Right ventricle myocardium superior (tissue), 1 donor: ENCODE results near the gene ARVCF. TPM values are rescaled to one million over a fixed set of nuclear protein-coding genes. Genes with fewer than 3 reads are reported as not detected.
A peak's percentile ranks its signal among the peaks of the same experiment; 100 is the strongest.

Experiments
- ATAC-seq: fragments of 200-7000 bp; cut with Tn5 transposase; one replicate; pipeline ENCODE4 v1.9.1; 2020; ENCODE audit warnings: mild to moderate bottlenecking; ENCODE audit not compliant: poor library complexity
- DNase-seq: peaks from one replicate; pipeline ENCODE4 v3.0.0-alpha.2; 2020
- intact Hi-C: fragments of 100-400 bp; cut with DNase I; formaldehyde crosslinking; loops from one replicate; pipeline ENCODE4 v1.11.2; 2022
- total RNA-seq: library from RNA; stranded (reverse); fragmentation: NEBNext Ultra II Directional; extraction: Animal tissue kit (Norgen Biotek cat#: 25700); gene quantifications from one replicate; pipeline ENCODE4 v1.2.1, GENCODE V29; 2021
- donor health status: DM: no; HTN: yes; CAD: no; lungs with severe emphysema.

The ARVCF gene
- total RNA-seq, 1 donor from 2014 or later = 31.4 TPM

DNA sequence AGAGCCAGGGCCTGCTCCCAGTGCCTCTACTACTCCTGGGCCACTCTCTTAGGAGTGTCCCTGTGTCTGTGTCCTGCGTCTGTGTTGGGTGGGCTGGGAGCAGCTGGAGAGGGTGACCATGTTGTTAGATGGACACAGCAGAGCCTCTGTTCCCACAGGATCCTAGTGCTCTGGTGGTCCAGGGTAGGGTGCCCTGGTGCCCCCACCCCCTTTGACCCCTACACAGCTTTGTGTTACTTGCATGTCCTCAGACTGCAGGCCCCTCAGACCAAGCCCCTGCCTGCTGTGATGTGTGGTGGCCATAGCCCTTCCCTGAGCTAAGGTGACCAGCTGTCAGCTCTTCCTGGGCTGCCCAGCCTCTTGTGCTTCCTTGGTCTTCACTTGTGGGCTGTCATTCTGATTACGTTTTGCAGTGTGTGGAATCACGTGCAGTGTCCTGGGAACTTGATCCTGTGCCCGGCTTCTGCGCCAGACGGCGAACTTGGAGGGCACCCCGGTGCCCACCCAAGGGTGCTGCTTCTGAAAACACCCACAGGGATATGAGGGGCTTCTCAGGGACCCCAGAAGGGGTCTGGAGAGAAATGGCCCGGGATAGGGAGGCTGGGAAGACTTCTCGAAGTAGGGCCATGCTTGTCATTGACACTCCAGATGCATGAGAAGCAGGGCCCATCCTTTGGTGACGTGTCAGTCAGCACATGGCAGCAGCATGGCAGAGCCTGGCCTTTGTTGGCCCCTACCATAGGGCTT, 5.8 kb upstream of the ARVCF start:
- ATAC-seq = peak; percentile 3
- intact Hi-C loops = no loop called here
- DNase-seq = no peak

DNA sequence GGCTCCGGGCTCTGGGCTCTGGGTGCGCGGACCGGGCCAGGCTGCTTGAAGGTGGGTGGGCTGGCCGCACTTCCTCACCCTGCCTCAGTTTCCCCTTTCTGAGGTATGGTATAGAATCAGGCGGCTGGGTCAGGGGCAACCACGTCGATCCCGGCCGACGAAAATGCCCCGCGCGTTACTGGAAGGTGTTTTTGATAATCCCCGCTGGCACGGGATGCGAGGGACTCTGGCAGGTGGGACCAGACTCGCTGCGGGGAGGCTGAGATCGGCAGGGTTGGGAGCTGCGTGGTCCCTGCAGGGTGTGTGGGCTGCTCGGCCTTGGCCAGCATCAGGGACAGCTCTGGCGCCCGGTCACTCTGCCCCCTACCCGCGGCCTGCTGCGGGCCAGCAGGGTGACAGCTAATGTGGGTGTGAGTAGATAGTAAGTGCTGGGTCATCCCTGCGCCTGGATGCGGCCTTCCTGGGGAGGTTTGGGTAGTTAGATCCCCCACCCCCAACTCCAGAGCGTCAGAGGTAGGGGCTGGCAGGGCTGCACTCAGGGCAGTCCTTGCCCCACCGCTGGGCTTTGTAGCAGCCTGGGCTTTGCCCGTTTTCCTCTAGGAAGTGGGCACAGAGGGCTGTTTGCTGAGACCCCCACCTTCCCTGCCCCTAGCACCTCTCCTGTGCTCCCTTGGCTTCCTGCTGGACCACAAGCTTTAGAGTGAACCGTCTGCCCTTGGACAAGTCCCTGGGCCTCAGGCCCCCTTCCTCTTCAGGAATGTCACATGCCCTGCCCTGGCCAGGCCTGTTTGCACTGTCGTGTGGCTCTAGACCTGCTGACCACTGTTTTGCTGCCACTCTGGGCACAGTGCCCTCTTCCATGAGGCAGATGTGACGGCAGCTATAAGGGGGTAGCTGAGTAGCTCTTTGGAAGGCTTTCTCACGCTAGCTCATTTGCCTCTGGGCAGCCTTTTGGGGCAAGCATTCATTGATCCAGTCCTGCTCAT, 4.9 kb upstream of the ARVCF start:
- peak; percentile 84 for DNase-seq
- intact Hi-C loops = no loop called here
- peak; percentile 68 for ATAC-seq

DNA sequence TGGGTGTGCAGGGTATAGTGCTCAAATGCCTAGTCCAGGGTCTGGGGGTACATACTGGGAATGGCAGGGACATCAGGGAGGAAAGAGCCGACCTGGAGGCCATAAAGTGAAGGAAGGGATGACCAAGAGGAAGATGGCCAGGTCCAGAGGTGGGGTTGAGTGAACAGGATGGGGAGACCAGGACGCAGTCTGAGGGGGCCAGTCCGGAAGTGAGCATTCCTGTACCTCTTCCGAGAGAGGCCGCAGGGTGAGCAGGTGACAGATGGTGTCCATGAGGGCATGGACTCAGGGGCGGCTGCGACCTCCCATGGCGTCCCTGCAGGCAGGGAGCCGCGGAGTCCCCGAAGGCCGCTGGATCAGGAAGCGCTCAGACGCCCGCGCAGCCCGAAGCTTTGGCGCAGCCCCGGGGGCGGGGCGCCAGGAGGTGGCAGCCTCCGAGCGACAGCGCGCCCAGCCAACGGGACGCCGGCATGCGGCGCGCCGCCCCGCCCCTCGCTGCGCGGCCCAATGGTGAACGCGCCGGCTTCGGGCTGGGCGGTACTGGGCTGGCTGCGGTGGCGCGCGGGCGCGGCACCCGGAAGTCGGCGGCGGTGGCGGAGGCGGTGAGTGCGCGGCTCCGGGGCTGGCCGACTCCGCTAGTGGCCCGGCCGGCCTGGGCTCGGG, 4.0 kb upstream of the ARVCF start, which contains the start of gene TANGO2:
Gene TANGO2 (plus strand): TSS at position 578 of the 663 bp plus-strand sequence. CDS start 15,689 bp downstream, outside the sequence.
- DNase-seq = peak; percentile 97
- ATAC-seq = peak; percentile 87
- intact Hi-C loops = no loop called here

DNA sequence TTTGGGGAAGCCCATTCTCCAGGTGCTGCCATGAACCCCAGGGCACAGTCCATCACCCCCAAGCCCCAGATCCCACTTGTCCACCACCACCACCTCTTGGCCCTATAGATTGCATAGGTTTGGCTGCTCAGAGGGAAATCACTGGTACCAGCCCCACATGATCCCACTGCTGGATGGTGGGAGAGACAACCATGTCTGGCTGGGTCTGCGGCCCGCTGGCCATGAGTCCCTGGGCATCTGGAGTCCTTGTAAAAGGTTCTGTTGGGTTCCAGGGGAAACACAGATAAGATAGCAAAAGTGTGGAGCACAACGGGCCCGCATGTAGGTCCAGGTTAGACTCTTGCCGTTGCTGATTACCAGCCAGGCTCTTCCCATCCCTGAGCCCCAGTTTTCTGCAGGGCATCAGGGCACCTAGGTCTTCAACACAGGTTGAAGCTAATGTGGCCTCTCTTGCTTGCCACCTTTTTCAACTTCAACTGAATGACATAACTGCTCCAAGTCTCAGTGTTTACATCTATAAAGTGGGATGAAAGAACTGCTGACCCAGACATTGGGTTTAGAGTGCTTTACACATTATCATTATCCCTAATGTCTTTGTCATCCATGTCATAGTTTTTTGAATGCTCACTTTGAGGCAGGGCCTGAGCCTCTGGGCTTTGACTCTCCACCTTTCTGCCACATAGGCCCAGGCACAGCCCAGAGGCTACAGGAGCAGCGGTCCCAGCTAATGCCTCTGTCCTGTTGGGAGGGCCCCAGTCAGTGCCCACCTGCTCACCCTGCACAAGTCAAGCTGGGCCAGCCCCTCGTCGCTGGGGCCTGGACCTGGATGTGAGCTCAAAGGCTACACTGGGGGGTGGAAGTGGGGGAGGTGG, 3.3 kb upstream of the ARVCF start:
- no peak for ATAC-seq
- intact Hi-C loops = no loop called here
- no peak for DNase-seq

DNA sequence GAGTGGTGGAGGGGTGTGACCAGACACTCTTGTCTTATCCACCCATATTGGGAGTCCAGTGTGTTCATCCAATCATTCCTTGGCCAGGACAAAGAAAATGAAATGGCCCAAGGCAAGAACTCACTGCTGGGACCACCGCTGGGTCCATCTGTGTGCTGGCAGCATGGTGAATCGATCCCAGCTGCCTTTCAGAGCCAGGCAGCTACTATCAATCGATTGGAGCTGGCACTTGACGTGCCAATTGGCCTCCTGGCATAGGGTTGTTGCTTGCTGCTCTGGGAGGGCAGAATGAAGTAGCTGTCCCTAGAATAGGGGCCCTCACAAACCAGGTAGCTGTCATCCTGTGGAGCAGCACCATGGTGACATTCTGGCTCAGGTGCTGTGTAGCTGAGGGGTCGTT, 1.4 kb upstream of the ARVCF start:
- DNase-seq = no peak
- no peak for ATAC-seq
- intact Hi-C loops = no loop called here

DNA sequence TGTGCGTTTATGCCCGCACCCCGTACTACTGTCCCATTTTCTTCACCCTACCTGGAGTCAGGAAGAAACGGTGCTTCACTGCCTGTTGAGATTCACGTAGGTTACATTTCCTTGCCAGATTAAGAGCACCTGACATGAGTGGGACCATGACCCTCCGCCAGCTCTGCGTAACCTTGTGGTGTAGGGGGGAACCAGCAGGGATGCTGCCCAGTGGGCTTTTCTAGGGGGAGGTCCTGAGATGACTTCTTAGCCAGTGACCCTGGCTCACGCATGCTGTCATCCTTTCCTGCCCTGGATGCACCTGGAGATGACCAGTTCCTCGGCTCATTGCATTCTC, 967 bp upstream of the ARVCF start:
- ATAC-seq (no peak), DNase-seq (no peak)
- intact Hi-C loops = no loop called here

DNA sequence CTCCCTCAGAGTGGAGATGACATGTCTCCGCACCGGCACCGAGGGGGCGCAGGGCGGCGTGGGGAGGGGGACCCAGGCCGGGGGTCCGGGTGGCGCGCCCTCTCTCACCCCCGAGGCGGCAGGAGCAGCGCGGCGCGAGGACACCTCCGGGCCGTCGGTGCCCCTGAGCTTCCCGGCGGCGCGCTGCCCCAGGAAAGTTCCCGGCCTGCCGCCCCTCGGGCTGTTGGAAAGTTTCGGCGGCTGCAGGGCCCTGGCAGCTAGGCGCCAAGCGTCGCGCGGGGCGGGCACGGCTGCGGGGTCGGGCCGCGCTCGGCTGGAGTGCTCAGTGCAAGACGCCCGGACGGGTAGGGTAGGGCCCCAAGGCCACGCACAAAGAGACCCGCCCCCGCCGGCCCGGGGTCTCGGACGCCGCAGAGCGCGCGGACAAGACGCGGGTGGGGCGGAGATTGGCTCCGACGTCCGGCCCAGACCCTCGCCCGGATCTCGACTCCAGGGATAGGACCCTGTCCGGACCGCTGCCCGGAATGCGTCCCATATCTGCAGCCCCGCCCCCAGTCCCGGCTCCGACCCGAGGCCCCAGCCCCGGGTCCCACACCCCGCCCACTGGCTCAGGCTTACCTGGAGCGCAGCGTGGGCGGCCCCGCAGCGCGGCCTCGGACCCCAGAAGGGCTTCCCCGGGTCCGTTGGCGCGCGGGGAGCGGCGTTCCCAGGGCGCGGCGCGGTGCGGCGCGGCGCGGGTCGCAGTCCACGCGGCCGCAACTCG, 471 bp downstream of the ARVCF start:
- peak; percentile 49 for DNase-seq
- intact Hi-C loops = loop anchor here (2.0 kb wide), 1 partner anchor 45 kb away; no protein-coding TSS in a partner anchor
- ATAC-seq = no peak

DNA sequence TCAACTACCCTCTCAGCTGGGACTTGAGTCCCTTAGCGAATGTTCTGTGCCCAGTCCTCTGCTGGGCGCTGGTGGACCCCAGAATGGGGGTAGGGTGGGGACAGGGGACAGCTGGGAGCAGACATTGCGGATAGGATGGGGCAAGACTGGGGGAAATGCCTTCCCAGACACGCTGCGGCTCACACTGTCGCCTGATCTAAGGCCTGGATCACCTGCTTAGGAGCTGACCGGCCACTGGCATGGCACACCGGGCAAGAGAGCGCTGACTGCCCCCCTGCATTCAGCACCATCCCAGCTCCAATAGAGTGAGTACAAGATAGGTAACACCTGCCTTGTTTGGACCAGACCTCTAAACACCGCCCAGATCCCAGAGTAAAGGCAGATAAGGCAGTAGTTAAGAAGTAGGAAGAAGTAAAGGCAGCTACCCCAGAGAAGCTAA, 1.4 kb downstream of the ARVCF start:
- intact Hi-C loops = loop anchor here (2.0 kb wide), 1 partner anchor 44 kb away; no protein-coding TSS in a partner anchor
- ATAC-seq = no peak
- peak; percentile 21 for DNase-seq

DNA sequence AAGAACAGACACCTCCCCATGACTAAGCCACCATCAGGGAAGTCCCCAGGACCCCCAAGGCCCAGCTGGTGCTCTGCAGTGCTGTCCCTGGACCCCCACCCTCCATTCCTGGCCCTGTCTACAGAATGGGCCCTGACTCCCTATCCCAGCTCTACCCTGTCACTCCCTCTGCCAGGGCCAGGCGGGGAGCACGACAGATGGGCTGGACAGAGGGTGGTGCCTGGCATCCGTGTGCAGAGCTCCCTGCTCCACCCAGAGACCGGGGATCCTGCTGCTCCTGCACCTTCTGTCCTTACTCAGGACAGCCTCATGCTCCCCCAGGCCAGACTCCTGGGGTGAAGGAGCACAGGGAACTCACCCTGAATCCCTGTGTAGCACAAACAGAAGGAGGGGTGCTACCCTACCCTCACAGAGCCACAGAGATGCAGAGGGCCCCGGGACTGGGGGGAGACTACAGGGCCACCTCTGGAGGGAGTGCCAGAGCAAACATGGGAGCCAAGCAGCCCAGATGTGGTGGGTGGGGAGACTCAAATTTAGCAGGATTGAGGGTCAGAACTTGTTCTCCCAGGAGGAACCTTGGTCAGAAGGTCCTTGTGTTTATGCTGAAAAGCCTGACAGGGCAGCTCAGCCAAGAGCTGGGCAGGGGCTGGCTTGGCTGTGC, 2.0 kb downstream of the ARVCF start:
- peak; percentile 30 for DNase-seq
- intact Hi-C loops = loop anchor here (2.0 kb wide), 1 partner anchor 44 kb away; no protein-coding TSS in a partner anchor
- ATAC-seq = no peak

DNA sequence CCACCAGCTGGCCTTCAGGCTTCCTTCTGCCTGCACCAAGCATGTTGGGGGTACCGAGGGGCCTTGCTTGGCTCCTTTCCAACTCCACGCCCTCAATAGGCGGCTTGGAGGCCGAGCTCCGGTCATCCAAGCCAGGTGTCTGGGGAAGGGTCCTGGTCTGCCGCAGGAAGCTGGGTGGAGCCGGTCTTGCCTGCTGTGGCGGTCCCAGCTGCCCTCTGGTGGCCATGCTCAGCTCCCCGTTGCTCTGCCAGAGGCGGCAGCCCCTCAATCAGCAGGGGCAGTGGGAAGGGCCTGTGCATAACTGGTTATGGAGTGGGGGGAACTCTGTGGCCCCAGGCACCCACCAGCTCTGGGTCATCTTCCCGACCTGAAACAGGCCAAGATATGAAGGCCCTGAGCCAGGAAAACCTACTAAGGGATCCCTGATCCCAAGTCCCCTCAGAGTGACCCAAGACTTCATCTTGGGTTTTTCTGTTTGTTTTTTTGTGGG, 3.2 kb downstream of the ARVCF start:
- intact Hi-C loops = no loop called here
- DNase-seq (peak; percentile 81), ATAC-seq (peak; percentile 63)

DNA sequence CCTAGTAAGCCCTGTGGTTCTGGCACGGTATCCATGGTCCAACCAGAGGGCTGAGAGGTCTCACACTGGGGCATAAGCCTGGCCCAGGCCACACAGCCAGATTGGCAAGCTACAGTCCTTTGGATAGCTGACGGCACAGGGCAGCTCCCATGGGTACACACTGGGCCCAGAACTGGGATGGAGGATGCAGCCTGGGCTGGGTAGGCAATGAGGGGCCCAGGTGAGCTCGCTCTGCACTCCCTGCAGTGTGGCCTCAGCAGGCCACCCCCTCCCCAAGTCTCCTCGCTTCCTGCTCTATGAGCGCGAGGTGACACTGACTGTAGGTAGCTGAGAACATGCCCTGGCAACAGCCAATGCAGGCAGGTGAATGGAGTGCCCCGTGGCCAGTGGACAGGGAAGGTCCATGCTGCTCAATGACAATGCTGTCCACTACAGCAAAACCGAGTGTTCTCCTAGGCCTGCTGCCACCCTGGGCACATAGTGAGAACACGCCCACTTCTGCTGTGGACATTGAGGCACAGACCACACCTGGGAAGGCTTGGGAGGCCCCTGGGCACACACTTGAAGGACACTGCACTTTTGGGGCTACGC, 3.8 kb downstream of the ARVCF start:
- ATAC-seq (no peak), DNase-seq (peak; percentile 27)
- intact Hi-C loops = no loop called here

DNA sequence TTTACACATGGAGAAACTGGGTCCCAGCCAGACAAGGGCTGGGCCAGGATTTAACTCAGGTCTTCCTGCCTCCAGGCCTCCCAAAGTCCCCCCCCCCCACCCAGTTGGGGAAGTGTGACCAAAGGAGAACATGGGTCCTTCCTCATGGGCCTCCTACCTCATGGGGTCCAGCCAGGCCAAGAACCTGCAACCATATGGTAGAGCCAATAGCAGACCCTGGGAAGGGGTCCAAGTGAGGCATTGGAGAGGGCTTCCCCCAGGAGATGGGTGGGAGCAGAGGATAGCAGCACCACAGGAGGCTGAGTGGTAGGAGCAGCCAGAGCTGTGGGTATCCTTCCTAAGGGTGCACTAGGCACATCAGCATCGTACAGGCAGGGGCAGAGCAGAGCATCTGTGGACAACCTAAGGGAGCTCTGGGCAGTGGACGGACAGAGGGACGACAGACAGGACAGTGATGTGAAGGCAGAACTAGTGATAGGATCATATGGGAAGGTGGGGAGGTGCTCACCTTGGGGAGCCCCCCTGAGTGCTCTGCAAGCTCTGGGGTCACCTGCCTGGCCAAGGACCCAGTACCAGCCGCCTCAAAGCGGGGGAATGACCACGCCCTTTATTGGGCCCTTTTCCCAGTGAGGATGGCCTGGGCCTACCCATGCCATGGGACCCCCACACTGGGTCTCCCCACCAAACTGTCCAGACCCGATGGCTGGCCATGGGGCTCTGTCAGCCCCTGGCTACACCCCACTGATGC, 4.5 kb downstream of the ARVCF start:
- intact Hi-C loops = no loop called here
- no peak for ATAC-seq
- peak; percentile 9 for DNase-seq

DNA sequence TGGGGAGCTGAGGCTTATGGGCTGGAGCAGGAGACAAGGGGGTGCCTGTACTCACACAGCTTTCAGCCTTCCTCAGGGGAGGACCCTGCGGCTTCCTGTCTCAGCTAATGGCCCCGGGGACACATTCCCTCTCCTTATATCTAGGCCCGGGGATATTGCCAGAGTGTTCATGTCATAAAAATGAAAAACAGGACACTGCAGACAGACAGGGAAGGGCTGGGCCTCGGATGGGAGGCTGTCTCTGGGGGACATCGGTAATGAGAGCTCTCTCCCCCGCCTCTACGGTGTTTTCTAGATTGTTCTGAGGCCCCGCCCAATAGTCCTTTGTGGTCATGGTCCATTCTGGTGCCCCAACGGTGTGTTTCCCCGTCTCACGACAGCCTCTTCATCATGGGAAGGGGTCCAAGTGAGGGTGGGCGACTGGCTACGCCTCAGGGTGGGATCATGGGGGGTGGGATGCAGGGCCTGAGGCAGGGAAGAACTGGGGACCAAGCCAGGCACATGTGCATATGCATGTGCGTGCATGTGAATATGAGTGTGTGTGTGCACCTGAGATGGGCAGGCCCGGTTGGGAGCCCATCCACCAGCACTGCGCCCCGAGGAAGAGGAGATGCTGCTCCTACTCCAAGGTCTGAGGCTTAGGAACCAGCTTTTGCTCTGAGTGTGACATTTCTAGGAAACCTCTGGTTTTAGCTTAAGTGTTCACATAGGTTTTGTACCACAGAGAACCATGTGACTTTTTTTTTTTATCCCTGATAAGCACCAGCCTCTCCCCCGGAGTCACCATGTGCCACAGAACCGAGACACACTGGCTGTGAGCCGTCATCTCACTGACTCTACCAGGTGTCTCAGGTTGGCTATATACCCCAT, 5.3 kb downstream of the ARVCF start:
- peak; percentile 21 for DNase-seq
- intact Hi-C loops = no loop called here
- ATAC-seq = no peak

DNA sequence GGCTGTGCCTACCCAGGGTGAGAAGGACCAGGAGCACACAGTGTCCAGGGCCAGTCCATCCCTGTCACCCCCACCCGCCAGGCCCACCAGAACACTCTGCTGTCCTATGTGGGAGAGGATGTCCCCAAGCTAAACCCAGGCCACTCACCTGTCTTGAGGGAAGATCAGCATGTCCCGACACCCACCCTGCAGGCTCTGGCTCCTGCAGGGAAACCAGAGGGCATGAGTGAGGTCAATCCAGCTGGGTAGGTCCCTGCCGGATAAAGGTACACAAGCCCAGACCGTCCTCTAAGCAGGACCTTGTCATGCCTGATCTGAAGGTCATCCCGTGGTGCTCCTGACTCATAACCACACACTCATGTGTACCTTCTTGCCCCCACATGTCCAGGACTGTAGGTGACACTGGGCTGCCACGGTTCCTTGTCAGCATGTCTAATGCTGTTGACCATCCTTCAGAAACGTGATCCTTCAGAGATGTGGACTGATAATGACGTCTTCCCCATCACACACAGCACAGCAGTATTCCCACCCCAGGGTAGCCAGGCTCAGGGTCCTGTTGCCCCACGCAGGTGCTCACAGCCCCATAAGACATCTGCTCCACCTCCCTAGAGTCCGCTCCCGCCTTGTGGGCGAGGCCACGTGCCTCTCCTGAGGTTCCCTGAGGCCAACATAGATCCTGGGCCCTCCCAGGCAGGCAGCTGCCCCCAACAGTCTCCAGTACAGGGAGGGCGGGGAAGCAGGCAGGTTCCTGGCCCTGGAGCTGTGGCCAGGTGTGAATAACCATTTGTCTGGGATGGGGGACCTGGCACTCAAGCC, 6.1 kb downstream of the ARVCF start:
- ATAC-seq (peak; percentile 14), DNase-seq (peak; percentile 29)
- intact Hi-C loops = no loop called here
